GM23338 (cell line): ENCODE data around the gene HTR2A. TPM values are rescaled to one million over a fixed set of nuclear protein-coding genes. Genes with fewer than 3 reads are reported as not detected.

Experiments used
- ATAC-seq: fragments of 200-7000 bp; cut with Tn5 transposase; 3 replicates; pipeline ENCODE4 v1.9.1; 2020
- DNase-seq: peaks from one replicate; pipeline ENCODE4 v3.0.0-alpha.2; 2015; ENCODE audit warnings: low spot score
- H2AFZ ChIP-seq: fragments of 200-600 bp; sonication (generic); 2 replicates; pipeline ENCODE4 v1.8.0; 2016; ENCODE audit warnings: antibody characterized with exemption, mild to moderate bottlenecking, moderate library complexity
- H3F3A ChIP-seq: fragments of 200-600 bp; sonication (generic); replicated peaks from 2 replicates; pipeline ENCODE4 v1.8.0; 2017; ENCODE audit warnings: antibody characterized with exemption, mixed run types, low read depth
- H3K27ac ChIP-seq: fragments of 200-600 bp; sonication (generic); 2 replicates; pipeline ENCODE4 v1.6.1; 2016; ENCODE audit warnings: low read depth
- H3K27me3 ChIP-seq: fragments of 200-600 bp; sonication (generic); 2 replicates; pipeline ENCODE4 v1.8.0; 2016; ENCODE audit warnings: mild to moderate bottlenecking, mixed run types, moderate library complexity; ENCODE audit not compliant: insufficient read depth
- H3K36me3 ChIP-seq: fragments of 200-600 bp; sonication (generic); 2 replicates; pipeline ENCODE4 v1.8.0; 2016; ENCODE audit warnings: mild to moderate bottlenecking; ENCODE audit not compliant: insufficient read depth
- H3K4me1 ChIP-seq: fragments of 200-600 bp; sonication (generic); 2 replicates; pipeline ENCODE4 v1.8.0; 2016; ENCODE audit warnings: mild to moderate bottlenecking, moderate library complexity; ENCODE audit not compliant: insufficient read depth
- H3K4me2 ChIP-seq: fragments of 200-600 bp; sonication (generic); 2 replicates; pipeline ENCODE4 v1.7.1; 2017; ENCODE audit warnings: mixed run types
- H3K4me3 ChIP-seq: fragments of 200-600 bp; sonication (generic); 2 replicates; pipeline ENCODE4 v1.6.1; 2016; ENCODE audit warnings: mixed run types
- H3K79me2 ChIP-seq: fragments of 200-600 bp; sonication (generic); replicated peaks from 2 replicates; pipeline ENCODE4 v1.8.0; 2017; ENCODE audit warnings: mild to moderate bottlenecking; ENCODE audit not compliant: insufficient read depth
- H3K9me2 ChIP-seq: fragments of 200-600 bp; sonication (generic); 2 replicates; pipeline ENCODE4 v1.8.0; 2017; ENCODE audit not compliant: insufficient read depth
- H4K20me1 ChIP-seq: fragments of 200-600 bp; sonication (generic); replicated peaks from 2 replicates; pipeline ENCODE4 v1.8.0; 2017; ENCODE audit warnings: mild to moderate bottlenecking; ENCODE audit not compliant: insufficient read depth
- H3K27ac Mint-ChIP-seq: 2 replicates; pipeline ENCODE4 v1.8.0; 2020; ENCODE audit warnings: inconsistent platforms, mild to moderate bottlenecking, moderate library complexity, mixed read lengths
- H3K27me3 Mint-ChIP-seq: 3 replicates; pipeline ENCODE4 v1.8.0; 2022; ENCODE audit warnings: low read depth, mild to moderate bottlenecking, moderate library complexity, mixed read lengths, inconsistent platforms; ENCODE audit not compliant: insufficient read depth, poor library complexity
- H3K36me3 Mint-ChIP-seq: 3 replicates; pipeline ENCODE4 v1.8.0; 2021; ENCODE audit warnings: low read depth, mild to moderate bottlenecking, inconsistent platforms, moderate library complexity, mixed read lengths
- H3K4me1 Mint-ChIP-seq: 3 replicates; pipeline ENCODE4 v1.8.0; 2020; ENCODE audit warnings: mild to moderate bottlenecking, inconsistent platforms, mixed read lengths
- H3K4me3 Mint-ChIP-seq: 3 replicates; pipeline ENCODE4 v1.8.0; 2021; ENCODE audit warnings: moderate library complexity, mild to moderate bottlenecking, inconsistent platforms, mixed read lengths
- H3K9me3 Mint-ChIP-seq: 3 replicates; pipeline ENCODE4 v1.8.0; 2020; ENCODE audit warnings: moderate library complexity, mild to moderate bottlenecking, inconsistent platforms, mixed read lengths
- CTCF ChIP-seq, 2 experiments: fragments of 200-600 bp in 1 of 2; sonication (generic) in 1 of 2; conservative IDR thresholded peaks; 2 replicates each; pipeline versions ENCODE4 v1.5.1 to v1.6.1; 2016 to 2017; ENCODE audit warnings: antibody characterized with exemption in 2 of 2, low read depth in 2 of 2, mild to moderate bottlenecking in 2 of 2, moderate library complexity in 1 of 2
- ETS1 ChIP-seq: IDR thresholded peaks from 2 replicates; pipeline ENCODE4 v1.6.1; 2016; ENCODE audit warnings: antibody characterized with exemption
- JUNB ChIP-seq: IDR thresholded peaks from one replicate; pipeline ENCODE4 v1.6.1; 2016; ENCODE audit warnings: antibody characterized with exemption; ENCODE audit not compliant: unreplicated experiment
- NANOG ChIP-seq: IDR thresholded peaks from 2 replicates; pipeline ENCODE4 v1.6.1; 2016; ENCODE audit warnings: antibody characterized with exemption, borderline replicate concordance
- POLR2AphosphoS5 ChIP-seq: IDR thresholded peaks from 2 replicates; pipeline ENCODE4 v1.6.1; 2016; ENCODE audit warnings: antibody characterized with exemption, low read depth
- STAT1 ChIP-seq: IDR thresholded peaks from one replicate; pipeline ENCODE4 v1.6.1; 2016; ENCODE audit warnings: antibody characterized with exemption; ENCODE audit not compliant: unreplicated experiment
- ZNF331 ChIP-seq: fragments of 250-450 bp; sonication (Bioruptor Pico); IDR thresholded peaks from 2 replicates; pipeline ENCODE4 v1.5.0; 2020; ENCODE audit warnings: low read depth, mild to moderate bottlenecking, moderate library complexity
- ZNF462 ChIP-seq: fragments of 250-450 bp; sonication (Bioruptor Pico); IDR thresholded peaks from 2 replicates; pipeline ENCODE4 v1.5.0; 2020; ENCODE audit warnings: mild to moderate bottlenecking, moderate library complexity
- polyA plus RNA-seq: library from polyadenylated mRNA; unstranded; fragments of >200 nt; fragmentation: Nextera tagmentation; extraction: Ambion mirVana; gene quantifications from 2 replicates; pipeline ENCODE4 v1.2.1, GENCODE V29; 2016
- total RNA-seq: library from RNA; depleted of rRNA; stranded (reverse); fragments of >200 nt; shearing (Covaris generic); gene quantifications from 2 replicates; pipeline ENCODE4 v1.2.3, GENCODE V29; 2014

The HTR2A gene
- total and polyA plus RNA-seq, 2 experiments from 2014 or later, result not detected

DNA sequence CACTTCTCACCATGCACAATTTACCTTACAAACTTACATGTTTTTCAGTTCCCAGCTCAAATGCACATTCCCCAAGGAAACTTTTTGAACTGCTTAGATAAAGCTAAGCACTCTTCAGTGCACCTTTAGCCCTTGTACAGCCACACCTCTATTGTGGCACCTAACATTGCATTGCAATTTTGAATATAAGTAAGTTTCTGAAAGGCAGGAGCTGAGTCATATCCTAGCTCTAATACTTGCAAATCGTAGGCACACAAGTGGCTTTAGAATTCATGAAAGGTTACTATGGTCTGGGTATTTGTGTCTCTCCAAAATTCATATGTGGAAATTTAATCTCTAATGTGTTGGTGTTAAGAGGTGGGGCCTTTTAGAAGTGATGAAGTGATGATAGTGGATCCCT, 95.0 kb downstream of the HTR2A start:
- H3K36me3 ChIP-seq, result no peaks in the 10 kb centered on the region
- H3K4me3 ChIP-seq, result no peak overlapping the region
- no peak overlapping the region for H3K4me2 ChIP-seq
- no peak overlapping the region for H3K27ac ChIP-seq
- no peaks in the 10 kb centered on the region for H3K9me3 Mint-ChIP-seq
- no peaks in the 10 kb centered on the region for H3K27me3 ChIP-seq
- peaks cover 7% of the 10 kb centered on the region; the same call in 1 of the 2 replicates for H3K4me1 ChIP-seq
- H3K4me3 Mint-ChIP-seq, result no peak overlapping the region
- ATAC-seq, result no peak
- peaks cover 2% of the 10 kb centered on the region for H3K27me3 Mint-ChIP-seq
- peak overlapping the region; percentile 52; the same call in 1 of the 2 replicates for H2AFZ ChIP-seq
- TF ChIP-seq CTCF (conservative IDR thresholded peaks at IDR 0.05; ENCODE audit: low read depth in 2 of 2), result no peak
- no peak for TF ChIP-seq NANOG
- TF ChIP-seq STAT1, result no peak
- TF ChIP-seq JUNB, result no peak
- no peak for TF ChIP-seq ZNF462 (CRISPR knock-in tag)
- TF ChIP-seq ZNF331, result no peak
- no peak for TF ChIP-seq POLR2AphosphoS5
- TF ChIP-seq ETS1, result no peak
- no peak overlapping the region for H3K27ac Mint-ChIP-seq
- DNase-seq, result no peak
- no peaks in the 10 kb centered on the region; the same call in 2 of the 3 replicates for H3K36me3 Mint-ChIP-seq
- no peaks in the 10 kb centered on the region for H4K20me1 ChIP-seq
- peaks cover 4% of the 10 kb centered on the region; the same call in 1 of the 2 replicates for H3K9me2 ChIP-seq
- no peaks in the 10 kb centered on the region for H3F3A ChIP-seq
- no peaks in the 10 kb centered on the region for H3K79me2 ChIP-seq
- H3K4me1 Mint-ChIP-seq, result peaks cover 8% of the 10 kb centered on the region
